Left ventricle myocardium inferior (tissue), 1 donor: ENCODE measurements around the gene DOCK10. TPM values are rescaled to one million over a fixed set of nuclear protein-coding genes. Genes with fewer than 3 reads are reported as not detected.

Experiments
- DNase-seq: peaks from one replicate; pipeline ENCODE4 v3.0.0-alpha.2; 2020
- H3K27ac ChIP-seq: fragments of 200-600 bp; replicated peaks from 2 replicates; pipeline ENCODE4 v1.8.0; 2021
- H3K27me3 ChIP-seq: fragments of 200-600 bp; 2 replicates; pipeline ENCODE4 v1.8.0; 2021; ENCODE audit warnings: low read depth
- H3K36me3 ChIP-seq: fragments of 200-600 bp; 2 replicates; pipeline ENCODE4 v1.8.0; 2021
- H3K4me1 ChIP-seq: fragments of 200-600 bp; 2 replicates; pipeline ENCODE4 v1.8.0; 2021
- H3K4me3 ChIP-seq: fragments of 200-600 bp; 2 replicates; pipeline ENCODE4 v1.8.0; 2021; ENCODE audit warnings: mild to moderate bottlenecking, moderate library complexity
- H3K9me3 ChIP-seq: fragments of 200-600 bp; replicated peaks from 2 replicates; pipeline ENCODE4 v1.8.0; 2021
- CTCF ChIP-seq: fragments of 200-600 bp; IDR thresholded peaks from 2 replicates; pipeline ENCODE4 v1.8.0; 2021; ENCODE audit warnings: antibody characterized with exemption, mild to moderate bottlenecking, borderline replicate concordance
- intact Hi-C: fragments of 100-400 bp; cut with micrococcal nuclease; formaldehyde crosslinking; loops from one replicate; pipeline ENCODE4 v1.11.0; 2022
- total RNA-seq: library from RNA; stranded (reverse); fragmentation: NEBNext Ultra II Directional; extraction: Animal tissue kit (Norgen Biotek cat#: 25700); gene quantifications from one replicate; pipeline ENCODE4 v1.2.1, GENCODE V29; 2021
- donor health status: DM: no; HTN: yes; CAD: no; lungs with severe emphysema.

DOCK10 gene
- total RNA-seq, 1 donor from 2014 or later = 1.6 TPM

- intact Hi-C loops = no loop called here
- TF ChIP-seq CTCF = no peak
- Histone ChIP-seq H3K4me1 (no peaks in the 10 kb centered on the region), H3K36me3 (no peaks in the 10 kb centered on the region), H3K9me3 (no peaks in the 10 kb centered on the region), H3K27ac (no peak overlapping the region), H3K4me3 (no peak overlapping the region), H3K27me3 (no peaks in the 10 kb centered on the region)
- no peak for DNase-seq
Observed at GRCh38 chr2:225083276-225083675, 41.0 kb upstream of the DOCK10 start.

GRCh38 chr2:225076125-225076524, 33.9 kb upstream of the DOCK10 start:
- H3K9me3 ChIP-seq = no peaks in the 10 kb centered on the region
- H3K4me1 ChIP-seq = no peaks in the 10 kb centered on the region
- H3K36me3 ChIP-seq = no peaks in the 10 kb centered on the region
- DNase-seq = no peak
- H3K27me3 ChIP-seq = no peaks in the 10 kb centered on the region
- TF ChIP-seq CTCF = no peak
- H3K27ac ChIP-seq = no peak overlapping the region
- intact Hi-C loops = no loop called here
- no peak overlapping the region for H3K4me3 ChIP-seq

- Histone ChIP-seq H3K9me3 (no peaks in the 10 kb centered on the region), H3K27ac (no peak overlapping the region), H3K27me3 (no peaks in the 10 kb centered on the region), H3K36me3 (no peaks in the 10 kb centered on the region), H3K4me1 (no peaks in the 10 kb centered on the region), H3K4me3 (no peak overlapping the region)
- intact Hi-C loops = no loop called here
- DNase-seq = no peak
- TF ChIP-seq CTCF = no peak
Observed at GRCh38 chr2:225074919-225075681, 32.8 kb upstream of the DOCK10 start.

- intact Hi-C loops = no loop called here
- no peak for TF ChIP-seq CTCF
Observed at GRCh38 chr2:225074366-225074765, 32.1 kb upstream of the DOCK10 start.

GRCh38 chr2:225073198-225073597, 30.9 kb upstream of the DOCK10 start:
- Histone ChIP-seq H3K4me1 (no peaks in the 10 kb centered on the region), H3K36me3 (no peaks in the 10 kb centered on the region), H3K9me3 (no peaks in the 10 kb centered on the region), H3K4me3 (no peak overlapping the region), H3K27ac (no peak overlapping the region), H3K27me3 (no peaks in the 10 kb centered on the region)
- DNase-seq = no peak
- intact Hi-C loops = no loop called here
- TF ChIP-seq CTCF = no peak

More at GRCh38 chr2:225074366-225074765, 32.1 kb upstream of the DOCK10 start:
- no peak overlapping the region for H3K27ac ChIP-seq
- no peak overlapping the region for H3K4me3 ChIP-seq
- no peak for DNase-seq
- H3K27me3 ChIP-seq = no peaks in the 10 kb centered on the region
- H3K36me3 ChIP-seq = no peaks in the 10 kb centered on the region
- no peaks in the 10 kb centered on the region for H3K9me3 ChIP-seq
- no peaks in the 10 kb centered on the region for H3K4me1 ChIP-seq
